ENCODE results near the gene INS. TPM values are rescaled to one million over a fixed set of nuclear protein-coding genes. Genes with fewer than 3 reads are reported as not detected.

The INS gene
- total and polyA plus RNA-seq, 4 donors = 1.2 to 3.3 TPM; not detected in 2

DNA sequence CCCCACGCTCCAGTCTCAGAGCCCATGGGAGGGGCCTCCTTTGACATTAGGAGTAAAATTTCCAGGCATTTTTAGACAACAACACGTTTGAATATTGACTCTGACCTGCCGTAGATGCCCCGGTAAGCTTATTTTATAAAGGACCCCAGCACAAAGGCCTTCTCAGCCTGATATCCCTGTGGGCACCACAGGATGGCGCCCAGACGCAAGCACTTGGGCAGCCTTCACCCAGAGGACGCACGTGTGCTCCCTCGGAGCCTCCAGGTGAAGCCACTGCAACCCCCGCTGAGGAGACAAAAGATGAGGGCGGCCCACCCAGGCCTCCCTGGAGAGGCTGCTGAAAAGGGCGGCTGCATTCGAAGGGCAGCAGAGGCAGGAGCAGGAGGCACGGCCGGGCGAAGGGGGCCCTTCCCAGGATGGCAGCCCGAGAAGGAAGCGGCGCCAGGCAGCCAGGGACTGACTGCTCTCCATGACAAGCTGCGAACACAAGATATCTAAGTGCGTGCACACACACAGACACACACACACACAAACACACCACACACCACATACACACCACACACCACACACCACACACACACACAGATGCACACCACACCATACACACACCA, 25.8 kb upstream of the INS start:
- peaks cover 0 to 7% (median 4%) of the 10 kb centered on the region in 3 donors for H3K27me3 ChIP-seq (ENCODE audit: control insufficient read depth in 3 of 3, insufficient read depth in 3 of 3, low read length in 2 of 3)
- ATAC-seq (ENCODE audit: insufficient read depth, low FRiP score) = no peak
- H3K36me3 ChIP-seq (ENCODE audit: control insufficient read depth in 4 of 4, insufficient read depth in 4 of 4, low read length in 4 of 4) = no peaks in the 10 kb centered on the region
- H3K4me3 ChIP-seq = no peak overlapping the region
- DNase-seq = peak; percentile 50 to 62 (median 53)
- H3K9ac ChIP-seq (ENCODE audit: insufficient read depth in 1 of 2, low read length in 2 of 2) = no peak overlapping the region
- WGBS, 2 donors = 10 to 22% methylated on average over 21 of the region's 21 CpGs
- H3K4me1 ChIP-seq (ENCODE audit: control insufficient read depth in 5 of 5, insufficient read depth in 5 of 5, low read length in 5 of 5) = peaks cover 0 to 16% (median 0%) of the 10 kb centered on the region in 5 donors
- TF ChIP-seq, protein P1, sequence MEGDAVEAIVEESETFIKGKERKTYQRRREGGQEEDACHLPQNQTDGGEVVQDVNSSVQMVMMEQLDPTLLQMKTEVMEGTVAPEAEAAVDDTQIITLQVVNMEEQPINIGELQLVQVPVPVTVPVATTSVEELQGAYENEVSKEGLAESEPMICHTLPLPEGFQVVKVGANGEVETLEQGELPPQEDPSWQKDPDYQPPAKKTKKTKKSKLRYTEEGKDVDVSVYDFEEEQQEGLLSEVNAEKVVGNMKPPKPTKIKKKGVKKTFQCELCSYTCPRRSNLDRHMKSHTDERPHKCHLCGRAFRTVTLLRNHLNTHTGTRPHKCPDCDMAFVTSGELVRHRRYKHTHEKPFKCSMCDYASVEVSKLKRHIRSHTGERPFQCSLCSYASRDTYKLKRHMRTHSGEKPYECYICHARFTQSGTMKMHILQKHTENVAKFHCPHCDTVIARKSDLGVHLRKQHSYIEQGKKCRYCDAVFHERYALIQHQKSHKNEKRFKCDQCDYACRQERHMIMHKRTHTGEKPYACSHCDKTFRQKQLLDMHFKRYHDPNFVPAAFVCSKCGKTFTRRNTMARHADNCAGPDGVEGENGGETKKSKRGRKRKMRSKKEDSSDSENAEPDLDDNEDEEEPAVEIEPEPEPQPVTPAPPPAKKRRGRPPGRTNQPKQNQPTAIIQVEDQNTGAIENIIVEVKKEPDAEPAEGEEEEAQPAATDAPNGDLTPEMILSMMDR (IDR thresholded peaks at IDR 0.05; ENCODE audit: control extremely low read depth, extremely low read depth) = peak; percentile 7
- peaks cover 0 to 2% (median under 1%) of the 10 kb centered on the region in 4 donors for H3K9me3 ChIP-seq (ENCODE audit: control insufficient read depth in 4 of 4, insufficient read depth in 3 of 4, low read length in 3 of 4)
- no peak overlapping the region for H3K27ac ChIP-seq (ENCODE audit: low read depth in 1 of 2, low read length in 1 of 2)

DNA sequence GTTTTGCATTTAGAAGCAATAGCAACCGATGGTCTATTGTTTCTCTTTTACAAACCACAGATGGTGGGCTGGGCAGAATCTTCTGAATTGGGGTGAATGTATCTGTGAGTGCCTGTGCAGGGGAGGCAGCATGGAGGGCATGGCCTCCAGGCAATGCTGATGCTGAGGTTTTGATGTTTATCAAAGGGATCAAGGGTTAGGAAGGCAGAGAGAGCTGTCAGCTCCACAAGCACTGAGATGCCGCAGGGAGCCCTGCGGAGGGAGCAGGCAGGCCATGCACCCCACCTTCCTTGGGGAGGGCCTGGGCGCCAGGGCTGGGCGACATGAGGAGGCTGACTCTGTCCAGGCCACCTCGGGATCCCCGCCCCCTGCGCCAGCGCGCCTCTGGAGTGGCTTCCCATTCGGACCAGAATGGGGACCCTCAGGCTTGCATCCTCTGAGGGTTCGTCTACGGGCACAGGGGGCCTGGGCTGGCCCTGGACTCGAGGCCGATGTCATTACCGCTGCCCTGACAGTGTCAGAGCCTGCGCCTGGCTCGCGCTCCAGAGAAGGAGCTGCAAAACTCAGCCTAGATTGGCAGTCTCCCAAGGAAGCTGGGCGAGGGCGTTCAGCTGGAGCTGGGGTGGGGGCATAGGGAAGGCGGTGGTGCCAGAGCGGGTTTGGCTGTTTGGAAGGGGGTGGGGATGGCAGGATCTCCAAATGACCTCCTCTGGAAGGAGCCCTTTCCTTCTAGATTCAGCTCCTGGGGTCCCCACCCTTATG, 24.5 kb upstream of the INS start:
- peaks cover 0 to 16% (median 0%) of the 10 kb centered on the region in 5 donors for H3K4me1 ChIP-seq (ENCODE audit: control insufficient read depth in 5 of 5, insufficient read depth in 5 of 5, low read length in 5 of 5)
- peaks cover 0 to 5% (median under 1%) of the 10 kb centered on the region in 3 donors for H3K27me3 ChIP-seq (ENCODE audit: control insufficient read depth in 3 of 3, insufficient read depth in 3 of 3, low read length in 2 of 3)
- H3K9me3 ChIP-seq (ENCODE audit: control insufficient read depth in 4 of 4, insufficient read depth in 3 of 4, low read length in 3 of 4) = peaks cover 0 to 2% (median under 1%) of the 10 kb centered on the region in 4 donors
- no peak overlapping the region for H3K9ac ChIP-seq (ENCODE audit: insufficient read depth in 1 of 2, low read length in 2 of 2)
- WGBS, 2 donors = 54 to 71% methylated on average over 23 of the region's 23 CpGs
- DNase-seq (peak in 2 of 3 donors; percentile 54 to 56), ATAC-seq (ENCODE audit: insufficient read depth, low FRiP score) (no peak)
- no peak overlapping the region for H3K27ac ChIP-seq (ENCODE audit: low read depth in 1 of 2, low read length in 1 of 2)
- H3K4me3 ChIP-seq = no peak overlapping the region
- TF ChIP-seq, protein P1 (IDR thresholded peaks at IDR 0.05; ENCODE audit: control extremely low read depth, extremely low read depth) = no peak
- H3K36me3 ChIP-seq (ENCODE audit: control insufficient read depth in 4 of 4, insufficient read depth in 4 of 4, low read length in 4 of 4) = no peaks in the 10 kb centered on the region

DNA sequence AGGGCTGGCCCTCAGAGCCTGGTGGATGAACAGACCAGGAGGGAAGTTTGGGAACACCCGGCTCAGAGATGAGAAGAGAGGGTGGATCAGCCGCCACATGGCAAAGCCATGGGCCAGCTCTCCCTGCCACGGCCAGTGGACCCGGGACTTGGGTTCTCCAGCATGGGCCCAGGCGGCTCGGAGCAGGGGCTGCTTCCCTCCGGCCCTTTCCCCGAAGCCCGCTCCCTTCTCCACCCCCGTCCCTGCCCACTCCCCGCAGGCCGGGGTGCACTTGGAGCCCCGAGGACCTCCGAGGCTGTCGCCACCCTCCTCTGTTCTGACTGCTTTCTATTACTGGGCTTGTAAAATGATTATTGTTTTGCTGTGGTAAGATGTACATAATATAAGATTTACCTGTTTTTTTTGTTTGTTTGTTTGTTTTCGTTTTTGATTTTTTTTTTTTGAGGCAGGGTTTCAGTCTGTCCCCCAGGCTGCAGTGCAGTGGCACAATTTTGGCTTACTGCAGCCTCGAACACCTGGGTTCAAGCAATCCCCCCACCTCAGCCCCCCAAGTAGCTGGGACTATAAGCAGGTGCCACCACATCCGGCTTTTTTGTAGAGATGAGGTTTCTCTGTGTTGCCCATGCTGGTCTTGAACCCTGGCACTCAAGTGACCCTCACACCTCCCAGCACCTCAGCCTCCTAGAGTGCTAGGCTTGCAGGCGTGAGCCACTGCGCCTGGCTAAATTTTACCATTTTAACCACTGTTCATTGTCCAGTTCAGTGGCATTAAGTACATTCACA, 21.9 kb upstream of the INS start:
- Histone ChIP-seq H3K9me3 (ENCODE audit: control insufficient read depth in 4 of 4, insufficient read depth in 3 of 4, low read length in 3 of 4) (peaks cover 0 to 2% (median under 1%) of the 10 kb centered on the region in 4 donors), H3K4me3 (no peak overlapping the region), H3K36me3 (ENCODE audit: control insufficient read depth in 4 of 4, insufficient read depth in 4 of 4, low read length in 4 of 4) (no peaks in the 10 kb centered on the region), H3K27ac (ENCODE audit: low read depth in 1 of 2, low read length in 1 of 2) (no peak overlapping the region), H3K27me3 (ENCODE audit: control insufficient read depth in 3 of 3, insufficient read depth in 3 of 3, low read length in 2 of 3) (peaks cover 0 to 5% (median 0%) of the 10 kb centered on the region in 3 donors), H3K9ac (ENCODE audit: insufficient read depth in 1 of 2, low read length in 2 of 2) (no peak overlapping the region), H3K4me1 (ENCODE audit: control insufficient read depth in 5 of 5, insufficient read depth in 5 of 5, low read length in 5 of 5) (peaks cover 0 to 16% (median 0%) of the 10 kb centered on the region in 5 donors)
- TF ChIP-seq, protein P1 (IDR thresholded peaks at IDR 0.05; ENCODE audit: control extremely low read depth, extremely low read depth) = no peak
- 82 to 84% methylated on average over 20 of the region's 20 CpGs for WGBS, 2 donors
- DNase-seq (no peak), ATAC-seq (ENCODE audit: insufficient read depth, low FRiP score) (no peak)

All from lung (tissue), 12 donors.